SK-N-SH treated with all-trans-retinoic acid at 6 μM for 48 hours (cell line): Measurements from ENCODE around the gene RIN3.

Experiments
- ATAC-seq: fragments of 200-7000 bp; cut with Tn5 transposase; 3 replicates; pipeline ENCODE4 v1.9.1; 2020; ENCODE audit warnings: mild to moderate bottlenecking, moderate library complexity
- ARNTL ChIP-seq: fragments of 450-650 bp; formaldehyde crosslinking; IDR thresholded peaks from 2 replicates; pipeline ENCODE4 v1.5.0; 2020; ENCODE audit warnings: low read depth, mild to moderate bottlenecking, moderate library complexity, borderline replicate concordance
- CSDC2 ChIP-seq: fragments of 250-450 bp; sonication (Bioruptor Pico); IDR thresholded peaks from 2 replicates; pipeline ENCODE4 v1.5.0; 2020; ENCODE audit warnings: mild to moderate bottlenecking, moderate library complexity
- CSRNP3 ChIP-seq: fragments of 250-450 bp; sonication (Bioruptor Pico); IDR thresholded peaks from 2 replicates; pipeline ENCODE4 v1.5.1; 2021; ENCODE audit warnings: mild to moderate bottlenecking, moderate library complexity
- ESRRG ChIP-seq: fragments of 250-450 bp; sonication (Bioruptor Pico); IDR thresholded peaks from 2 replicates; pipeline ENCODE4 v1.6.1; 2021; ENCODE audit warnings: mild to moderate bottlenecking
- GLIS3 ChIP-seq: fragments of 250-450 bp; sonication (Bioruptor Pico); IDR thresholded peaks from 2 replicates; pipeline ENCODE4 v1.5.0; 2020; ENCODE audit warnings: mild to moderate bottlenecking, moderate library complexity
- ISL1 ChIP-seq: fragments of 250-450 bp; sonication (Bioruptor Pico); IDR thresholded peaks from 2 replicates; pipeline ENCODE4 v2.1.2; 2022; ENCODE audit warnings: mild to moderate bottlenecking, moderate library complexity
- POU6F1 ChIP-seq: fragments of 250-450 bp; sonication (Bioruptor Pico); IDR thresholded peaks from 2 replicates; pipeline ENCODE4 v1.8.0; 2021; ENCODE audit warnings: low read depth, mild to moderate bottlenecking, moderate library complexity, borderline replicate concordance
- PPARA ChIP-seq: fragments of 250-450 bp; sonication (Bioruptor Pico); IDR thresholded peaks from 2 replicates; pipeline ENCODE4 v1.5.0; 2020; ENCODE audit warnings: mild to moderate bottlenecking, borderline replicate concordance
- RARB ChIP-seq: fragments of 250-450 bp; sonication (Bioruptor Pico); IDR thresholded peaks from 2 replicates; pipeline ENCODE4 v1.8.0; 2021; ENCODE audit warnings: mild to moderate bottlenecking, moderate library complexity
- TCF4 ChIP-seq: fragments of 250-450 bp; sonication (Bioruptor Pico); IDR thresholded peaks from 2 replicates; pipeline ENCODE4 v1.8.0; 2021; ENCODE audit warnings: mild to moderate bottlenecking, moderate library complexity, borderline replicate concordance
- ZC3H10 ChIP-seq: fragments of 250-450 bp; sonication (Bioruptor Pico); IDR thresholded peaks from 2 replicates; pipeline ENCODE4 v1.5.1; 2021; ENCODE audit warnings: mild to moderate bottlenecking, moderate library complexity
- ZFP3 ChIP-seq: fragments of 250-450 bp; sonication (Bioruptor Pico); IDR thresholded peaks from 2 replicates; pipeline ENCODE4 v1.5.0; 2020; ENCODE audit warnings: mild to moderate bottlenecking, moderate library complexity
- ZFP30 ChIP-seq: fragments of 450-650 bp; formaldehyde crosslinking; IDR thresholded peaks from 2 replicates; pipeline ENCODE4 v1.5.0; 2022; ENCODE audit warnings: mild to moderate bottlenecking, moderate library complexity
- ZNF8 ChIP-seq: fragments of 450-650 bp; formaldehyde crosslinking; IDR thresholded peaks from 2 replicates; pipeline ENCODE4 v1.5.0; 2020; ENCODE audit warnings: mild to moderate bottlenecking, moderate library complexity
- TF ChIP-seq, protein P1 (sequence below): fragments of 250-450 bp; sonication (Bioruptor Pico); IDR thresholded peaks from 2 replicates; pipeline ENCODE4 v1.5.0; 2020; ENCODE audit warnings: mild to moderate bottlenecking, moderate library complexity
- TF ChIP-seq, protein P2 (sequence below): fragments of 250-450 bp; sonication (Bioruptor Pico); IDR thresholded peaks from 2 replicates; pipeline ENCODE4 v1.8.0; 2020; ENCODE audit warnings: mild to moderate bottlenecking, moderate library complexity, borderline replicate concordance
- TF ChIP-seq, protein P3 (sequence below): fragments of 250-450 bp; sonication (Bioruptor Pico); IDR thresholded peaks from 2 replicates; pipeline ENCODE4 v1.5.1; 2020; ENCODE audit warnings: low read depth, mild to moderate bottlenecking, moderate library complexity

The RIN3 gene

DNA sequence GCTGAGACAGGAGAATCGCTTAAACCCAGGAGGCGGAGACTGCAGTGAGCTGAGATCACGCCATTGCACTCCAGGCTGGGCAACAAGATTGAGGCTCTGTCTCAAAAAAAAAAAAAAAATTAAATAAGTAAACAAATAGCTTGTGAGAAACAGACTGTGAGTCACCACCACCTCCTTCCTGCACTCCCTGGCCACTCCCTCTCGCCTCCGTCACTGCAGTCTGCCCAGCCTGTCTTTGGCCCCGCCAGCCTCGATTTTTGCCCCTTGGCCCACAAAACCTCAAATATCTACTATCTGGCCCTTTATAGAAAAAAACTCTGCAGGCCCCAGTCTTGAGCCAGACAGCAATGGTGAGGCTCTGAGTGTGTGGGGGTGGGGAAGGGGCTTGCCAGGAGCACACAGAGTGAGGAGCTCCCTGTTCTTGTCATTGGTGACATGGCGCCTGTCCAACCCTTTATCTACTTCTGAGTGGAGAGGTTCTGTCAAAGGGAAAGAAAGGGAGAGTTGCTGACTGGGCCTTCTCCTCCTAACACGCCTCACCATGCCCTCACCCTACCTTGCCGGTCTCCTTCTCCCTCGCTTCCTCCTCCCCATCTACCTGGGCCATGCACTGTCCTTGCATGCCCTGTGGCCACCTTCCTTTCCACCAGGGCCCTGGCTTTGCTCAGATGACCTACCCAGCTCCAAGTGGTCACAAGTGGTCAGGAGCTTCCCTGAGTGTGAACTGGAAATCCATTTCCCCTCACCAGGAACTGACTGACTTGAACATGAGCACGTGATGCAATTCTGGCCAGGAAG is 212.8 kb downstream of the RIN3 start:
- peak; percentile 76 for ATAC-seq

DNA sequence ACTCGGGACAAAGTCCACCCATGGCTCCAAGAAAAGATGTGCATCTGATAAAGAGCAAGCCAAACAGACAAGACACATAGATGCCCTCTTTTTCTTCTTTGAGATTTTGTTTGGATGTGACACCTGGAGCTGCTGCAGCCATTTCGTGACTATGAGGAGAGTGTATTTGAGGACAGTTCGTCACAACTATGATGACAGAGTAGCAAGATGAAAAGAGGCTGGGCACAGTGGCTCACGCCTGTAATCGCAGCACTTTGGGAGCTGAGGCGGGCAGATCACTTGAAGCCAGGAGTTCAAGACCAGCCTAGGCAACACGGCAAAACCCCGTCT is 213.3 kb downstream of the RIN3 start:
- no peak for ATAC-seq
- TF ChIP-seq ZC3H10 (CRISPR knock-in tag): no peak
- no peak for TF ChIP-seq CSRNP3 (CRISPR knock-in tag)
- TF ChIP-seq, protein P1, sequence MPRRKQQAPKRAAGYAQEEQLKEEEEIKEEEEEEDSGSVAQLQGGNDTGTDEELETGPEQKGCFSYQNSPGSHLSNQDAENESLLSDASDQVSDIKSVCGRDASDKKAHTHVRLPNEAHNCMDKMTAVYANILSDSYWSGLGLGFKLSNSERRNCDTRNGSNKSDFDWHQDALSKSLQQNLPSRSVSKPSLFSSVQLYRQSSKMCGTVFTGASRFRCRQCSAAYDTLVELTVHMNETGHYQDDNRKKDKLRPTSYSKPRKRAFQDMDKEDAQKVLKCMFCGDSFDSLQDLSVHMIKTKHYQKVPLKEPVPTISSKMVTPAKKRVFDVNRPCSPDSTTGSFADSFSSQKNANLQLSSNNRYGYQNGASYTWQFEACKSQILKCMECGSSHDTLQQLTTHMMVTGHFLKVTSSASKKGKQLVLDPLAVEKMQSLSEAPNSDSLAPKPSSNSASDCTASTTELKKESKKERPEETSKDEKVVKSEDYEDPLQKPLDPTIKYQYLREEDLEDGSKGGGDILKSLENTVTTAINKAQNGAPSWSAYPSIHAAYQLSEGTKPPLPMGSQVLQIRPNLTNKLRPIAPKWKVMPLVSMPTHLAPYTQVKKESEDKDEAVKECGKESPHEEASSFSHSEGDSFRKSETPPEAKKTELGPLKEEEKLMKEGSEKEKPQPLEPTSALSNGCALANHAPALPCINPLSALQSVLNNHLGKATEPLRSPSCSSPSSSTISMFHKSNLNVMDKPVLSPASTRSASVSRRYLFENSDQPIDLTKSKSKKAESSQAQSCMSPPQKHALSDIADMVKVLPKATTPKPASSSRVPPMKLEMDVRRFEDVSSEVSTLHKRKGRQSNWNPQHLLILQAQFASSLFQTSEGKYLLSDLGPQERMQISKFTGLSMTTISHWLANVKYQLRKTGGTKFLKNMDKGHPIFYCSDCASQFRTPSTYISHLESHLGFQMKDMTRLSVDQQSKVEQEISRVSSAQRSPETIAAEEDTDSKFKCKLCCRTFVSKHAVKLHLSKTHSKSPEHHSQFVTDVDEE (CRISPR knock-in tag): no peak
- TF ChIP-seq PPARA: no peak
- TF ChIP-seq, protein P2, sequence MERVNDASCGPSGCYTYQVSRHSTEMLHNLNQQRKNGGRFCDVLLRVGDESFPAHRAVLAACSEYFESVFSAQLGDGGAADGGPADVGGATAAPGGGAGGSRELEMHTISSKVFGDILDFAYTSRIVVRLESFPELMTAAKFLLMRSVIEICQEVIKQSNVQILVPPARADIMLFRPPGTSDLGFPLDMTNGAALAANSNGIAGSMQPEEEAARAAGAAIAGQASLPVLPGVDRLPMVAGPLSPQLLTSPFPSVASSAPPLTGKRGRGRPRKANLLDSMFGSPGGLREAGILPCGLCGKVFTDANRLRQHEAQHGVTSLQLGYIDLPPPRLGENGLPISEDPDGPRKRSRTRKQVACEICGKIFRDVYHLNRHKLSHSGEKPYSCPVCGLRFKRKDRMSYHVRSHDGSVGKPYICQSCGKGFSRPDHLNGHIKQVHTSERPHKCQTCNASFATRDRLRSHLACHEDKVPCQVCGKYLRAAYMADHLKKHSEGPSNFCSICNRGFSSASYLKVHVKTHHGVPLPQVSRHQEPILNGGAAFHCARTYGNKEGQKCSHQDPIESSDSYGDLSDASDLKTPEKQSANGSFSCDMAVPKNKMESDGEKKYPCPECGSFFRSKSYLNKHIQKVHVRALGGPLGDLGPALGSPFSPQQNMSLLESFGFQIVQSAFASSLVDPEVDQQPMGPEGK (CRISPR knock-in tag): no peak
- no peak for TF ChIP-seq ESRRG (CRISPR knock-in tag)
- no peak for TF ChIP-seq RARB
- no peak for TF ChIP-seq ARNTL (CRISPR knock-in tag)

More for the DNA sequence above, 212.8 kb downstream of the RIN3 start:
- TF ChIP-seq GLIS3: no peak
- TF ChIP-seq, protein P1 (CRISPR knock-in tag): no peak
- TF ChIP-seq ZFP30 (CRISPR knock-in tag): no peak
- no peak for TF ChIP-seq PPARA
- TF ChIP-seq, protein P3, sequence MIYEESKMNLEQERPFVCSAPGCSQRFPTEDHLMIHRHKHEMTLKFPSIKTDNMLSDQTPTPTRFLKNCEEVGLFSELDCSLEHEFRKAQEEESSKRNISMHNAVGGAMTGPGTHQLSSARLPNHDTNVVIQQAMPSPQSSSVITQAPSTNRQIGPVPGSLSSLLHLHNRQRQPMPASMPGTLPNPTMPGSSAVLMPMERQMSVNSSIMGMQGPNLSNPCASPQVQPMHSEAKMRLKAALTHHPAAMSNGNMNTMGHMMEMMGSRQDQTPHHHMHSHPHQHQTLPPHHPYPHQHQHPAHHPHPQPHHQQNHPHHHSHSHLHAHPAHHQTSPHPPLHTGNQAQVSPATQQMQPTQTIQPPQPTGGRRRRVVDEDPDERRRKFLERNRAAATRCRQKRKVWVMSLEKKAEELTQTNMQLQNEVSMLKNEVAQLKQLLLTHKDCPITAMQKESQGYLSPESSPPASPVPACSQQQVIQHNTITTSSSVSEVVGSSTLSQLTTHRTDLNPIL (CRISPR knock-in tag): no peak
- TF ChIP-seq ZNF8 (CRISPR knock-in tag): no peak
- TF ChIP-seq, protein P2 (CRISPR knock-in tag): no peak
- no peak for TF ChIP-seq TCF4
- TF ChIP-seq ZFP3: no peak
- no peak for TF ChIP-seq POU6F1
- no peak for TF ChIP-seq ARNTL (CRISPR knock-in tag)
- no peak for TF ChIP-seq ISL1 (CRISPR knock-in tag)
- no peak for TF ChIP-seq CSDC2 (CRISPR knock-in tag)
- no peak for TF ChIP-seq ESRRG (CRISPR knock-in tag)
- no peak for TF ChIP-seq CSRNP3 (CRISPR knock-in tag)
